SK-N-SH treated with all-trans-retinoic acid at 6 μM for 48 hours (cell line): ENCODE data around the gene JAGN1.

Experiments
- ATAC-seq: fragments of 200-7000 bp; cut with Tn5 transposase; 3 replicates; pipeline ENCODE4 v1.9.1; 2020; ENCODE audit warnings: mild to moderate bottlenecking, moderate library complexity
- ARNTL ChIP-seq: fragments of 450-650 bp; formaldehyde crosslinking; IDR thresholded peaks from 2 replicates; pipeline ENCODE4 v1.5.0; 2020; ENCODE audit warnings: low read depth, mild to moderate bottlenecking, moderate library complexity, borderline replicate concordance
- BACH2 ChIP-seq: fragments of 250-450 bp; sonication (Bioruptor Pico); IDR thresholded peaks from 2 replicates; pipeline ENCODE4 v1.9.0; 2021; ENCODE audit warnings: mild to moderate bottlenecking, borderline replicate concordance
- CSDC2 ChIP-seq: fragments of 250-450 bp; sonication (Bioruptor Pico); IDR thresholded peaks from 2 replicates; pipeline ENCODE4 v1.5.0; 2020; ENCODE audit warnings: mild to moderate bottlenecking, moderate library complexity
- ESRRG ChIP-seq: fragments of 250-450 bp; sonication (Bioruptor Pico); IDR thresholded peaks from 2 replicates; pipeline ENCODE4 v1.6.1; 2021; ENCODE audit warnings: mild to moderate bottlenecking
- GLIS3 ChIP-seq: fragments of 250-450 bp; sonication (Bioruptor Pico); IDR thresholded peaks from 2 replicates; pipeline ENCODE4 v1.5.0; 2020; ENCODE audit warnings: mild to moderate bottlenecking, moderate library complexity
- ISL1 ChIP-seq: fragments of 250-450 bp; sonication (Bioruptor Pico); IDR thresholded peaks from 2 replicates; pipeline ENCODE4 v2.1.2; 2022; ENCODE audit warnings: mild to moderate bottlenecking, moderate library complexity
- OSR1 ChIP-seq: fragments of 250-450 bp; sonication (Bioruptor Pico); IDR thresholded peaks from 2 replicates; pipeline ENCODE4 v1.8.0; 2022; ENCODE audit warnings: moderate library complexity, mild to moderate bottlenecking, inconsistent platforms
- PPARA ChIP-seq: fragments of 250-450 bp; sonication (Bioruptor Pico); IDR thresholded peaks from 2 replicates; pipeline ENCODE4 v1.5.0; 2020; ENCODE audit warnings: mild to moderate bottlenecking, borderline replicate concordance
- RARB ChIP-seq: fragments of 250-450 bp; sonication (Bioruptor Pico); IDR thresholded peaks from 2 replicates; pipeline ENCODE4 v1.8.0; 2021; ENCODE audit warnings: mild to moderate bottlenecking, moderate library complexity
- SNAI2 ChIP-seq: fragments of 250-450 bp; sonication (Bioruptor Pico); IDR thresholded peaks from 2 replicates; pipeline ENCODE4 v1.5.0; 2020; ENCODE audit warnings: mild to moderate bottlenecking, moderate library complexity
- TOX ChIP-seq: fragments of 250-450 bp; sonication (Bioruptor Pico); IDR thresholded peaks from 2 replicates; pipeline ENCODE4 v1.8.0; 2021; ENCODE audit warnings: mild to moderate bottlenecking, moderate library complexity, borderline replicate concordance
- ZC3H10 ChIP-seq: fragments of 250-450 bp; sonication (Bioruptor Pico); IDR thresholded peaks from 2 replicates; pipeline ENCODE4 v1.5.1; 2021; ENCODE audit warnings: mild to moderate bottlenecking, moderate library complexity
- ZFP3 ChIP-seq: fragments of 250-450 bp; sonication (Bioruptor Pico); IDR thresholded peaks from 2 replicates; pipeline ENCODE4 v1.5.0; 2020; ENCODE audit warnings: mild to moderate bottlenecking, moderate library complexity
- ZNF565 ChIP-seq: fragments of 450-650 bp; formaldehyde crosslinking; conservative IDR thresholded peaks from 2 replicates; pipeline ENCODE4 v1.5.0; 2020; ENCODE audit warnings: low read depth, mild to moderate bottlenecking, moderate library complexity
- ZNF70 ChIP-seq: fragments of 450-650 bp; formaldehyde crosslinking; IDR thresholded peaks from 2 replicates; pipeline ENCODE4 v1.5.0; 2020; ENCODE audit warnings: mild to moderate bottlenecking, moderate library complexity
- ZNF8 ChIP-seq: fragments of 450-650 bp; formaldehyde crosslinking; IDR thresholded peaks from 2 replicates; pipeline ENCODE4 v1.5.0; 2020; ENCODE audit warnings: mild to moderate bottlenecking, moderate library complexity
- TF ChIP-seq, protein P1 (sequence below): fragments of 250-450 bp; sonication (Bioruptor Pico); IDR thresholded peaks from 2 replicates; pipeline ENCODE4 v1.5.1; 2021; ENCODE audit warnings: mild to moderate bottlenecking, moderate library complexity
- TF ChIP-seq, protein P2 (sequence below): fragments of 250-450 bp; sonication (Bioruptor Pico); IDR thresholded peaks from 2 replicates; pipeline ENCODE4 v1.8.0; 2020; ENCODE audit warnings: mild to moderate bottlenecking, moderate library complexity, borderline replicate concordance
- TF ChIP-seq, protein P3 (sequence below): fragments of 250-450 bp; sonication (Bioruptor Pico); IDR thresholded peaks from 2 replicates; pipeline ENCODE4 v1.8.0; 2021; ENCODE audit warnings: low read depth, mild to moderate bottlenecking, moderate library complexity, borderline replicate concordance
- TF ChIP-seq, protein P4 (sequence below): fragments of 250-450 bp; sonication (Bioruptor Pico); IDR thresholded peaks from 2 replicates; pipeline ENCODE4 v1.5.0; 2020; ENCODE audit warnings: mild to moderate bottlenecking, moderate library complexity
- TF ChIP-seq, protein P5 (sequence below): fragments of 250-450 bp; sonication (Bioruptor Pico); IDR thresholded peaks from 2 replicates; pipeline ENCODE4 v1.5.1; 2020; ENCODE audit warnings: low read depth, mild to moderate bottlenecking, moderate library complexity

Gene JAGN1

DNA sequence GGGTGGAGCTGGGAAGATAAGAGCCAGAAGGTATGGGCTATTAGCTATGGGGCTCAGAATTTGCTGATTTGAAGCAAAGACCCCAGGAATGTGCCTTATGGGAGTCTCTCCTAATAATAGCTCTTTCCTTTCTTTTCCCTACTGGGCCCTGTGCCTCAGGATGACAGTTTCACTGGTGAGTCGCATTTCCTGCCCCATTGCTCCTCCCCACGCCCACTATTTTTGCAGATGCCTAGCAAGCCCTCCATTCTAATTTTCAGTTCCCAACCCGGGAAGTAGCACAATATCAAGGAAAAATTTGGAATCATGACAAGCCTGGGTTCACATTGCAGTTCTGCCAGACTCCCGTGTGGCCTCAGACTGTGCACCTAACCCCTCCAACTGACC lies 12.8 kb downstream of the JAGN1 start (continued):
- TF ChIP-seq, protein P1, sequence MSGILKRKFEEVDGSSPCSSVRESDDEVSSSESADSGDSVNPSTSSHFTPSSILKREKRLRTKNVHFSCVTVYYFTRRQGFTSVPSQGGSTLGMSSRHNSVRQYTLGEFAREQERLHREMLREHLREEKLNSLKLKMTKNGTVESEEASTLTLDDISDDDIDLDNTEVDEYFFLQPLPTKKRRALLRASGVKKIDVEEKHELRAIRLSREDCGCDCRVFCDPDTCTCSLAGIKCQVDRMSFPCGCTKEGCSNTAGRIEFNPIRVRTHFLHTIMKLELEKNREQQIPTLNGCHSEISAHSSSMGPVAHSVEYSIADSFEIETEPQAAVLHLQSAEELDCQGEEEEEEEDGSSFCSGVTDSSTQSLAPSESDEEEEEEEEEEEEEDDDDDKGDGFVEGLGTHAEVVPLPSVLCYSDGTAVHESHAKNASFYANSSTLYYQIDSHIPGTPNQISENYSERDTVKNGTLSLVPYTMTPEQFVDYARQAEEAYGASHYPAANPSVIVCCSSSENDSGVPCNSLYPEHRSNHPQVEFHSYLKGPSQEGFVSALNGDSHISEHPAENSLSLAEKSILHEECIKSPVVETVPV (CRISPR knock-in tag) = no peak
- TF ChIP-seq ZFP3 (CRISPR knock-in tag) (no peak), PPARA (no peak)
- TF ChIP-seq, all 23 proteins: peak for 0

DNA sequence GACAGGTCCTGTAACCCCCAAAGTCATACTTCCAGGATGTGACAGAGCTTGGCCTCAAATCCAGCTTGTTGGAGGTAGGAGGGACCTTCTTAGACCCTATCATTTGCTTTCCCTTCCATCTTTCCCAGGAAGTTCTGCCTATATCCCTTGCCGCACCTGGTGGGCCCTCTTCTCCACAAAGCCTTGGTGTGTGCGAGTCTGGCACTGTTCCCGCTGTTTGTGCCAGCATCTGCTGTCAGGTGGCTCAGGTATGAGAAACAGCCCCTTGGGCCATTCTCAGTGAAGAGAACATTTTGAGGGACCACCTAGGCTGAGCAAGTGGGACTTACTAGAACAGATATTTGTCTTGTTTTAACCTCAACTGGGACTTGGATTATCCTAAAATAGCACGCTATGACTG lies 13.5 kb downstream of the JAGN1 start:
- TF ChIP-seq GLIS3 (CRISPR knock-in tag) (no peak), TOX (no peak), PPARA (no peak), SNAI2 (CRISPR knock-in tag) (no peak), ZNF70 (CRISPR knock-in tag) (no peak), OSR1 (no peak), ISL1 (no peak), BACH2 (CRISPR knock-in tag) (no peak), ARNTL (CRISPR knock-in tag) (no peak), ZNF8 (CRISPR knock-in tag) (no peak), ZC3H10 (no peak)
- TF ChIP-seq, protein P2, sequence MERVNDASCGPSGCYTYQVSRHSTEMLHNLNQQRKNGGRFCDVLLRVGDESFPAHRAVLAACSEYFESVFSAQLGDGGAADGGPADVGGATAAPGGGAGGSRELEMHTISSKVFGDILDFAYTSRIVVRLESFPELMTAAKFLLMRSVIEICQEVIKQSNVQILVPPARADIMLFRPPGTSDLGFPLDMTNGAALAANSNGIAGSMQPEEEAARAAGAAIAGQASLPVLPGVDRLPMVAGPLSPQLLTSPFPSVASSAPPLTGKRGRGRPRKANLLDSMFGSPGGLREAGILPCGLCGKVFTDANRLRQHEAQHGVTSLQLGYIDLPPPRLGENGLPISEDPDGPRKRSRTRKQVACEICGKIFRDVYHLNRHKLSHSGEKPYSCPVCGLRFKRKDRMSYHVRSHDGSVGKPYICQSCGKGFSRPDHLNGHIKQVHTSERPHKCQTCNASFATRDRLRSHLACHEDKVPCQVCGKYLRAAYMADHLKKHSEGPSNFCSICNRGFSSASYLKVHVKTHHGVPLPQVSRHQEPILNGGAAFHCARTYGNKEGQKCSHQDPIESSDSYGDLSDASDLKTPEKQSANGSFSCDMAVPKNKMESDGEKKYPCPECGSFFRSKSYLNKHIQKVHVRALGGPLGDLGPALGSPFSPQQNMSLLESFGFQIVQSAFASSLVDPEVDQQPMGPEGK (CRISPR knock-in tag) = no peak
- TF ChIP-seq, protein P3, sequence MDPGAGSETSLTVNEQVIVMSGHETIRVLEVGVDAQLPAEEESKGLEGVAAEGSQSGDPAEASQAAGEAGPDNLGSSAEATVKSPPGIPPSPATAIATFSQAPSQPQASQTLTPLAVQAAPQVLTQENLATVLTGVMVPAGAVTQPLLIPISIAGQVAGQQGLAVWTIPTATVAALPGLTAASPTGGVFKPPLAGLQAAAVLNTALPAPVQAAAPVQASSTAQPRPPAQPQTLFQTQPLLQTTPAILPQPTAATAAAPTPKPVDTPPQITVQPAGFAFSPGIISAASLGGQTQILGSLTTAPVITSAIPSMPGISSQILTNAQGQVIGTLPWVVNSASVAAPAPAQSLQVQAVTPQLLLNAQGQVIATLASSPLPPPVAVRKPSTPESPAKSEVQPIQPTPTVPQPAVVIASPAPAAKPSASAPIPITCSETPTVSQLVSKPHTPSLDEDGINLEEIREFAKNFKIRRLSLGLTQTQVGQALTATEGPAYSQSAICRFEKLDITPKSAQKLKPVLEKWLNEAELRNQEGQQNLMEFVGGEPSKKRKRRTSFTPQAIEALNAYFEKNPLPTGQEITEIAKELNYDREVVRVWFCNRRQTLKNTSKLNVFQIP (CRISPR knock-in tag) = no peak
- ATAC-seq = no peak

DNA sequence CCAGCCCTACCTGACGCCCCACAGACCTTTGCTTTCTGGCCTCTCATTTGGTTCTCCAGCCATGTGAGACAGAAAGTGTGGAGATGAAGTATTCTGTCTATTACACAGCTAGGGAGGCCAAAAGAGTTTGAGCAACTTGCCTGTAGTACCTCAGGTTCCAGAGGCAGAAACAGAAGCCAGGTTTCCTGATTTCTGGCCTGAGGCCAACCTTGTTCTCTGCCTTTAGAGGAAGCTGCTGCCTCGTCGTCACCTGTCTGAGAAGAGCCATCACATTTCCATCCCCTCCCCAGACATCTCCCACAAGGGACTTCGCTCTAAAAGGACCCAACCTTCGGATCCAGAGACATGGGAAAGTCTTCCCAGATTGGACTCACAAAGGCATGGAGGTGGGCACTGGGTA lies 16.1 kb downstream of the JAGN1 start:
- no peak for TF ChIP-seq TOX
- TF ChIP-seq, protein P4, sequence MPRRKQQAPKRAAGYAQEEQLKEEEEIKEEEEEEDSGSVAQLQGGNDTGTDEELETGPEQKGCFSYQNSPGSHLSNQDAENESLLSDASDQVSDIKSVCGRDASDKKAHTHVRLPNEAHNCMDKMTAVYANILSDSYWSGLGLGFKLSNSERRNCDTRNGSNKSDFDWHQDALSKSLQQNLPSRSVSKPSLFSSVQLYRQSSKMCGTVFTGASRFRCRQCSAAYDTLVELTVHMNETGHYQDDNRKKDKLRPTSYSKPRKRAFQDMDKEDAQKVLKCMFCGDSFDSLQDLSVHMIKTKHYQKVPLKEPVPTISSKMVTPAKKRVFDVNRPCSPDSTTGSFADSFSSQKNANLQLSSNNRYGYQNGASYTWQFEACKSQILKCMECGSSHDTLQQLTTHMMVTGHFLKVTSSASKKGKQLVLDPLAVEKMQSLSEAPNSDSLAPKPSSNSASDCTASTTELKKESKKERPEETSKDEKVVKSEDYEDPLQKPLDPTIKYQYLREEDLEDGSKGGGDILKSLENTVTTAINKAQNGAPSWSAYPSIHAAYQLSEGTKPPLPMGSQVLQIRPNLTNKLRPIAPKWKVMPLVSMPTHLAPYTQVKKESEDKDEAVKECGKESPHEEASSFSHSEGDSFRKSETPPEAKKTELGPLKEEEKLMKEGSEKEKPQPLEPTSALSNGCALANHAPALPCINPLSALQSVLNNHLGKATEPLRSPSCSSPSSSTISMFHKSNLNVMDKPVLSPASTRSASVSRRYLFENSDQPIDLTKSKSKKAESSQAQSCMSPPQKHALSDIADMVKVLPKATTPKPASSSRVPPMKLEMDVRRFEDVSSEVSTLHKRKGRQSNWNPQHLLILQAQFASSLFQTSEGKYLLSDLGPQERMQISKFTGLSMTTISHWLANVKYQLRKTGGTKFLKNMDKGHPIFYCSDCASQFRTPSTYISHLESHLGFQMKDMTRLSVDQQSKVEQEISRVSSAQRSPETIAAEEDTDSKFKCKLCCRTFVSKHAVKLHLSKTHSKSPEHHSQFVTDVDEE (CRISPR knock-in tag) = no peak
- no peak for TF ChIP-seq ZNF565 (CRISPR knock-in tag)
- no peak for TF ChIP-seq ESRRG (CRISPR knock-in tag)
- no peak for TF ChIP-seq RARB
- TF ChIP-seq ZFP3 (CRISPR knock-in tag) = no peak
- TF ChIP-seq, protein P5, sequence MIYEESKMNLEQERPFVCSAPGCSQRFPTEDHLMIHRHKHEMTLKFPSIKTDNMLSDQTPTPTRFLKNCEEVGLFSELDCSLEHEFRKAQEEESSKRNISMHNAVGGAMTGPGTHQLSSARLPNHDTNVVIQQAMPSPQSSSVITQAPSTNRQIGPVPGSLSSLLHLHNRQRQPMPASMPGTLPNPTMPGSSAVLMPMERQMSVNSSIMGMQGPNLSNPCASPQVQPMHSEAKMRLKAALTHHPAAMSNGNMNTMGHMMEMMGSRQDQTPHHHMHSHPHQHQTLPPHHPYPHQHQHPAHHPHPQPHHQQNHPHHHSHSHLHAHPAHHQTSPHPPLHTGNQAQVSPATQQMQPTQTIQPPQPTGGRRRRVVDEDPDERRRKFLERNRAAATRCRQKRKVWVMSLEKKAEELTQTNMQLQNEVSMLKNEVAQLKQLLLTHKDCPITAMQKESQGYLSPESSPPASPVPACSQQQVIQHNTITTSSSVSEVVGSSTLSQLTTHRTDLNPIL (CRISPR knock-in tag) = no peak
- TF ChIP-seq, protein P3 (CRISPR knock-in tag) = no peak
- TF ChIP-seq ZNF70 (CRISPR knock-in tag) = no peak
- no peak for TF ChIP-seq CSDC2 (CRISPR knock-in tag)
- no peak for ATAC-seq
